ENCODE measurements around the gene DOK7. TPM values are rescaled to one million over a fixed set of nuclear protein-coding genes. Genes with fewer than 3 reads are reported as not detected.

The DOK7 gene
- total and polyA plus RNA-seq, 2 donors (not counting 3 experiments of a cell fraction or from before 2014, with no cell fraction given) = not detected

DNA sequence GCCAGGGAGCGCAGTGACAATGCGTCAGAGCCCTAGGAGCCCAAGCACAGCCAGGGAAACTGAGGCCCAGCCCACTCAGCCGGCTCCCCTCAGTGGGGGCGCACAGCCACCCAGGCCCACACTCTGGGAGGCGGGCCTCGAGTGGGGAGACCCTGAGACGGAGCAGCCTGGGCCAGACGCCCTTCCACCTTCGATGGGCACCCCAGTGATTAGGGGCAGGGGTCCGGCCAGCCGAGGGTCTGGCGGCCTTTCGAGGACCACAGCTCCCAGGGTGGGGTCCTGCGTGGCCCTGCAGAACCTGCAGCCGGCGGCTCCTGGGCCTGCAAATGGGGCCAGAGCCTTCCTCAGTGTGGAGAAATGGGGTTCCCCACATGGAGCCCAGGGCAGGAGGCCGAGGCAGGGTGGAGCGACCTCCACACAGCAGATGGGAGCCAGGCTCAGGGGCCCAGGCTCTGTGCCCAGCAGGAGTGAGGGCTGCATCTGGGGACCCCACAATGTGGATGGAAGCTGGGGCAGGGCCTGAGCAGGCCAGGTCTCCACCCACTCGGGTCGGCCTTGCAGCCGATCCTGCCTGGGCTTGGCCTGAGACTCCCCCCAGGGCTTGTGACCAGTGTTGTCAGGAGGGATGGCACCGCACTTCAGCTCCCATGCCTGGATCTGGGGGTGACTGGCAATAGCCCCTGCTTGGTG is 16.3 kb upstream of the DOK7 start:
- Histone ChIP-seq H3K27me3 (ENCODE audit: control insufficient read depth in 2 of 2, insufficient read depth in 2 of 2, low read length in 2 of 2) (no peaks in the 10 kb centered on the region), H3K4me3 (replicated peaks in 1 of 3; ENCODE audit: insufficient read depth in 1 of 3, low read depth in 1 of 3, low read length in 3 of 3) (no peak overlapping the region), H3K4me1 (ENCODE audit: control insufficient read depth, extremely low read depth, insufficient read depth, low read length) (no peaks in the 10 kb centered on the region), H3K79me2 (ENCODE audit: control insufficient read depth, insufficient read depth, low read length) (no peaks in the 10 kb centered on the region), H3K9me3 (replicated peaks; ENCODE audit: control insufficient read depth, insufficient read depth, low read length) (no peaks in the 10 kb centered on the region), H3K4me2 (ENCODE audit: insufficient read depth, low read length) (no peak overlapping the region), H3K27ac (ENCODE audit: insufficient read depth, low read depth, low read length) (no peak overlapping the region), H3K9me1 (replicated peaks; ENCODE audit: control insufficient read depth, extremely low read depth, insufficient read depth, low read length) (no peaks in the 10 kb centered on the region), H2AFZ (ENCODE audit: low read depth, low read length) (no peak overlapping the region), H3K36me3 (ENCODE audit: control insufficient read depth in 2 of 2, extremely low read depth in 1 of 2, insufficient read depth in 2 of 2, low read length in 2 of 2) (no peaks in the 10 kb centered on the region), H4K20me1 (replicated peaks; ENCODE audit: control insufficient read depth, extremely low read depth, insufficient read depth, low read length) (no peaks in the 10 kb centered on the region), H3K9ac (replicated peaks; ENCODE audit: extremely low read depth, insufficient read depth, low read length) (no peak overlapping the region)
- dilution Hi-C loops (cut with MboI; ENCODE audit: extremely low pct_ligation_motif_present, low sequenced_read_pairs) (no loop called here), intact Hi-C loops (cut with micrococcal nuclease) (no loop called here)
- no TSS peak for BruUV-seq (replicated peaks)
- TF ChIP-seq MYC (IDR thresholded peaks at IDR 0.05; ENCODE audit: low read depth, low read length) = no peak
- TF ChIP-seq, protein P1, sequence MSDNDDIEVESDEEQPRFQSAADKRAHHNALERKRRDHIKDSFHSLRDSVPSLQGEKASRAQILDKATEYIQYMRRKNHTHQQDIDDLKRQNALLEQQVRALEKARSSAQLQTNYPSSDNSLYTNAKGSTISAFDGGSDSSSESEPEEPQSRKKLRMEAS (IDR thresholded peaks at IDR 0.05; ENCODE audit: insufficient read depth, insufficient read length) = no peak
- no peak for TF ChIP-seq JUN (IDR thresholded peaks at IDR 0.05; ENCODE audit: borderline replicate concordance, insufficient read depth, insufficient read length, low read depth)
- no peak for TF ChIP-seq FOS (IDR thresholded peaks at IDR 0.05; ENCODE audit: borderline replicate concordance, insufficient read depth, low read length)
- TF ChIP-seq, protein P2, sequence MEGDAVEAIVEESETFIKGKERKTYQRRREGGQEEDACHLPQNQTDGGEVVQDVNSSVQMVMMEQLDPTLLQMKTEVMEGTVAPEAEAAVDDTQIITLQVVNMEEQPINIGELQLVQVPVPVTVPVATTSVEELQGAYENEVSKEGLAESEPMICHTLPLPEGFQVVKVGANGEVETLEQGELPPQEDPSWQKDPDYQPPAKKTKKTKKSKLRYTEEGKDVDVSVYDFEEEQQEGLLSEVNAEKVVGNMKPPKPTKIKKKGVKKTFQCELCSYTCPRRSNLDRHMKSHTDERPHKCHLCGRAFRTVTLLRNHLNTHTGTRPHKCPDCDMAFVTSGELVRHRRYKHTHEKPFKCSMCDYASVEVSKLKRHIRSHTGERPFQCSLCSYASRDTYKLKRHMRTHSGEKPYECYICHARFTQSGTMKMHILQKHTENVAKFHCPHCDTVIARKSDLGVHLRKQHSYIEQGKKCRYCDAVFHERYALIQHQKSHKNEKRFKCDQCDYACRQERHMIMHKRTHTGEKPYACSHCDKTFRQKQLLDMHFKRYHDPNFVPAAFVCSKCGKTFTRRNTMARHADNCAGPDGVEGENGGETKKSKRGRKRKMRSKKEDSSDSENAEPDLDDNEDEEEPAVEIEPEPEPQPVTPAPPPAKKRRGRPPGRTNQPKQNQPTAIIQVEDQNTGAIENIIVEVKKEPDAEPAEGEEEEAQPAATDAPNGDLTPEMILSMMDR (IDR thresholded peaks at IDR 0.05; ENCODE audit: extremely low read depth in 1 of 2, insufficient read depth in 1 of 2, low read depth in 1 of 2, low read length in 2 of 2) = no peak
- no peak for TF ChIP-seq EZH2 (IDR thresholded peaks at IDR 0.05; ENCODE audit: borderline replicate concordance, low read depth, low read length, severe bottlenecking)
- TF ChIP-seq GATA2 (IDR thresholded peaks at IDR 0.05; ENCODE audit: insufficient read depth, insufficient read length, low read depth, low read length) = no peak
- no peak for TF ChIP-seq POLR2A (IDR thresholded peaks at IDR 0.05; ENCODE audit: low read depth, low read length)
- no peak for TF ChIP-seq POLR2AphosphoS5 (IDR thresholded peaks at IDR 0.05; ENCODE audit: insufficient read depth, low read depth, low read length)
- no peak for DNase-seq (ENCODE audit: low read depth, low spot score)
- CTCF ChIA-PET = no interaction called here
- POLR2A ChIA-PET = no interaction called here
- FAIRE-seq = no peak

All from endothelial cell of umbilical vein (primary cell).